IMR-90 (cell line): ENCODE measurements around the gene GLCE.
"Not testable (repeated sequence)": the region's sequence is repeated elsewhere in the genome, so short reads cannot be mapped to it uniquely, and the experiment has no call there.

Experiments
- CTCF ChIP-seq: conservative IDR thresholded peaks from 2 replicates; pipeline ENCODE4 v1.5.1; 2012; ENCODE audit warnings: mild to moderate bottlenecking, low read depth, low read length, improper control_type of control experiment
- POLR2A ChIP-seq: IDR thresholded peaks from 2 replicates; pipeline ENCODE4 v1.6.1; 2012; ENCODE audit warnings: mild to moderate bottlenecking, low read depth, low read length

- not testable (repeated sequence) for TF ChIP-seq CTCF, POLR2A
Observed at GRCh38 chr15:69169540-69169939, 9.1 kb downstream of the GLCE start.
